Heart left ventricle (tissue), 13 donors: ENCODE data around the gene ICE1.

Source experiments
- POLR2A ChIP-seq, 2 donors: fragments of 450-650 bp; IDR thresholded peaks; one replicate each; pipeline ENCODE4 v1.6.1; 2017; ENCODE audit warnings: antibody characterized with exemption in 2 of 2, mild to moderate bottlenecking in 2 of 2, moderate library complexity in 2 of 2
- TF ChIP-seq, protein P1 (sequence below), 12 donors: fragments of 200-600 bp; sonication (generic) in 4 of 12; IDR thresholded peaks; one replicate each; pipeline versions ENCODE4 v1.5.0 to v1.8.0; 2018 to 2022; ENCODE audit warnings: antibody characterized with exemption in 12 of 12, mild to moderate bottlenecking in 5 of 12
- donor health status: ischemic (EF 13 %, LVEDD 7.1; RV severe dilation, severe dysfunction).
- donor health status: DM: no; HTN: yes; CAD: no.
- donor health status: DM: no; HTN: no; CAD: no.
- donor health status: ischemic (EF 25% LVEDD 6.9; RV normal size, moderate dysfunction).
- donor health status: ischemic (EF 25% LVEDD 5.7; RV mildly dilated, moderate dysfunction).
- donor health status: ischemic (EF 35%, LVEDD 5.7; RV mildly dilated, moderate dysfunction).
- donor health status: nonischemic (EF 11% LVEDD 7.7; RV severe dilation, severe dysfunction).
- donor health status: DM: yes; HTN: yes; CAD: no.
- donor health status: PGD.
- donor health status: ischemic (EF 29% LVEDD 5.4; RV normal size, mild dysfunction).
- donor health status: nonischemic (EF 23%, LVEDD 6.1; RV moderate dilation, normal function).

- TF ChIP-seq, protein P1, sequence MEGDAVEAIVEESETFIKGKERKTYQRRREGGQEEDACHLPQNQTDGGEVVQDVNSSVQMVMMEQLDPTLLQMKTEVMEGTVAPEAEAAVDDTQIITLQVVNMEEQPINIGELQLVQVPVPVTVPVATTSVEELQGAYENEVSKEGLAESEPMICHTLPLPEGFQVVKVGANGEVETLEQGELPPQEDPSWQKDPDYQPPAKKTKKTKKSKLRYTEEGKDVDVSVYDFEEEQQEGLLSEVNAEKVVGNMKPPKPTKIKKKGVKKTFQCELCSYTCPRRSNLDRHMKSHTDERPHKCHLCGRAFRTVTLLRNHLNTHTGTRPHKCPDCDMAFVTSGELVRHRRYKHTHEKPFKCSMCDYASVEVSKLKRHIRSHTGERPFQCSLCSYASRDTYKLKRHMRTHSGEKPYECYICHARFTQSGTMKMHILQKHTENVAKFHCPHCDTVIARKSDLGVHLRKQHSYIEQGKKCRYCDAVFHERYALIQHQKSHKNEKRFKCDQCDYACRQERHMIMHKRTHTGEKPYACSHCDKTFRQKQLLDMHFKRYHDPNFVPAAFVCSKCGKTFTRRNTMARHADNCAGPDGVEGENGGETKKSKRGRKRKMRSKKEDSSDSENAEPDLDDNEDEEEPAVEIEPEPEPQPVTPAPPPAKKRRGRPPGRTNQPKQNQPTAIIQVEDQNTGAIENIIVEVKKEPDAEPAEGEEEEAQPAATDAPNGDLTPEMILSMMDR (IDR thresholded peaks at IDR 0.05): no peak
- no peak for TF ChIP-seq POLR2A (IDR thresholded peaks at IDR 0.05)
Measured at GRCh38 chr5:5437227-5438172, 15.0 kb downstream of the ICE1 start.
